GM18868 (cell line): ENCODE measurements around the gene AMPH.
"Not testable (repeated sequence)": the region's sequence is repeated elsewhere in the genome, so short reads cannot be mapped to it uniquely, and the experiment has no call there.

ENCODE experiments used
- ATAC-seq: cut with Tn5 transposase; IDR thresholded peaks from one replicate; pipeline ENCODE4 v1.9.1; 2021; ENCODE audit warnings: mild to moderate bottlenecking, moderate library complexity; ENCODE audit not compliant: unreplicated experiment

AMPH gene

DNA sequence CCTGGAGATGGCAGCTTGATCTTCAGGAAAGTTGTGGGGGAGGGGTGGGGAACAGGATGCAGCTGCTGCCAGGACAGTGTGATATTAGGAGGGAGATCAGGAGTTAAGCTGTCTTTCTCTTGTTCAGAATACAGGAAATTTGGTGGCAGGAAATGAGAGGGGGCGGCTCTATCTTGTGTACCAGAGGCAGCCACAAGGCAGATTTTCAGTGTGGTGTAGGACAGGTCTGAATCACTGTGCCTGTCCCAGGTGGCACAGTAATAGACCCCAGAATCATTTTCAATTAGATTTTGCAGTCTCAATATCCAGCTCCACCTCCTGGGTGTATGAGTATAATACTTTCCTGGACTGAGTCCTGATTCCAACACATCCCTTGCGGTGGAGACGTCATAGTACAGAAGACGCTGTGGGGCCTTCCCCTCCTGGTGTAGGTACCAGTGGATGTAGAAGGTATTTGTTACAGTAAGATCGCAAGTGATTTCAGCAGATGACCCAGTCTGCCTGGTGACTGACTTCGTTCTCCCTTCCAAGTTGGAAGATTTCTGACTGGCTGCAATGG, 272.8 kb downstream of the AMPH start:
- peak; percentile 26 for ATAC-seq

DNA sequence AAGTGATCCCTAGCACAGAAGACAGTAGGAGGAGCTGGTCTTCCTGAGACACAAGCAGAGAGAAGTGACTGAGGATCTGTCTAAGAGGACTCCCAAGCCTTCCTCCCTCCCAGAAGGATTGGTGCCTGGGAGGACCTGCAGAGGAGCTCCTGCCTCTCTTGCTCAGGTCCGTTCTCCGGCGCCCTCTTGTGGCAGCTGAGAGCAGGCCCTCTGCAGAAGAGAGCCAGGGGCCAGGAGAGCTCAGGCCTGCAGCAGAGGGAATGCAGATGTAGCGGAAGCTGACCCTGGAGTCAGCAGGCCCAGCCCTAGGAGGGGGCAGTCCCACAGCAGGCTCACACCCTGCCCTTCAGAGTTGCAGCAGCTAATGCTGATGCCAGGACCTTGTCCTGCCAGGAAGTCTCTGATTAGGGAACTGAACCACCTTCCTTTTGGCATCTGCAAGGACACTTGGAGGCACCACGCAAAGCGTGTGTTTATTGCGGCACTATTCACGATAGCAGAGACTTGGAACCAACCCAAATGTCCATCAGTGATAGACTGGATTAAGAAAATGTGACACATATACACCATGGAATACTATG, 276.8 kb downstream of the AMPH start:
- ATAC-seq = not testable (repeated sequence)

DNA sequence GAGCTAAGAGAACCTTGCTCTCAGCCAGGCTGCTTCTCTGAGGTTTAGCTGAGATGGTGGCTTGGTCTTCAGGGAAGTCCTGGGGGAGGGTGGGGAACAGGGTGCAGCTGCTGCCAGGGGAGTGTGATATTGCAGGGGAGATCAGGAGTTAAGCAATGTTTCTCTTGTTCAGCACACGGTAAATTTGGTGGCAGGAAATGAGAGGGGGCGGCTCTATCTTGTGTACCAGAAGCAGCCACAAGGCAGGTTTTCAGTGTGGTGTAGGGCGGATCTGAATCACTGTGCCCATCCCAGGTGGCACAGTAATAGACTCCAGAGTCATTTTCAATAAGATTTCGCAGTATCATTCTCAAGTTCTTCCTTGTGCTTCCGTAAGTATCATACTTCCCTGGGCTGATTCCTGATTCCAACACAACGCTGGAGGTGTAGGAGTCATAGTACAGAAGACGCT, 277.7 kb downstream of the AMPH start:
- ATAC-seq = peak; percentile 40

DNA sequence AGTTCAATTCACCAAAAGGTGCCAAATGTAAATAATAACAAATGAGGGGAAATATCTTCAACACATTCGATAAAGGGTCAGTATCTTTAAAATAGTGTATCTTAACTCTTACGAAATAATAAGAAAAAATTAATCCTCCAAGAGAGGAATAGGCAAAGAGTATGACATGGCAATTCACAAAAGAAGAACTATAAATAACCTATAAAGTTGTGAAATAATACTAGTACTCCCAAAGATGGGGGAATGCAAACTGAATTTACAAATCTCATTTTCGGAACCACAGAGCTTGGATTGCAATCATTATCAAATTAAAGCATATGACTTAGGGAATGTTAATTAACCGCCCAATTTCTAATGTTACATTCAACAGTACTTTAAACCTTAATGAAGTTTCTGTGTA, 279.6 kb downstream of the AMPH start:
- no peak for ATAC-seq

DNA sequence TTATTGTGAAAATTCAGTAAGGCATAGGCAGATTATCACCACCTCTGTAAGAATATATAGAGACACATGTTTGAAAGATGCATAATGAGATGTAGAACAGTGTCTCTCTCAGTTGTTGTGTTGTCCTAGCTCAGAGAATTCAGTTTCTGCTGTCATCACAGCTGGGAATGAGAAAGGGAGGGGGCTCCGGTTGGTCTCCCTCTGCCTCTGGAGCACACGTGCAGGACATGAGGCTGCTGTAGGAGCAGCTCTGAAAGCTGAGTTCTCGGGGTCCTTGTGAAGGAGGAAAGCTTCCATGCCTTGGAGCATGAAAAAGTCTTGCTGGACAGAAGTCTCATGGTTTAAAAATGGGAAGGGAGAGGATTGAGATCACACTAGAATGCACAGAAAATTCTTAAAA, 280.4 kb downstream of the AMPH start:
- not testable (repeated sequence) for ATAC-seq

DNA sequence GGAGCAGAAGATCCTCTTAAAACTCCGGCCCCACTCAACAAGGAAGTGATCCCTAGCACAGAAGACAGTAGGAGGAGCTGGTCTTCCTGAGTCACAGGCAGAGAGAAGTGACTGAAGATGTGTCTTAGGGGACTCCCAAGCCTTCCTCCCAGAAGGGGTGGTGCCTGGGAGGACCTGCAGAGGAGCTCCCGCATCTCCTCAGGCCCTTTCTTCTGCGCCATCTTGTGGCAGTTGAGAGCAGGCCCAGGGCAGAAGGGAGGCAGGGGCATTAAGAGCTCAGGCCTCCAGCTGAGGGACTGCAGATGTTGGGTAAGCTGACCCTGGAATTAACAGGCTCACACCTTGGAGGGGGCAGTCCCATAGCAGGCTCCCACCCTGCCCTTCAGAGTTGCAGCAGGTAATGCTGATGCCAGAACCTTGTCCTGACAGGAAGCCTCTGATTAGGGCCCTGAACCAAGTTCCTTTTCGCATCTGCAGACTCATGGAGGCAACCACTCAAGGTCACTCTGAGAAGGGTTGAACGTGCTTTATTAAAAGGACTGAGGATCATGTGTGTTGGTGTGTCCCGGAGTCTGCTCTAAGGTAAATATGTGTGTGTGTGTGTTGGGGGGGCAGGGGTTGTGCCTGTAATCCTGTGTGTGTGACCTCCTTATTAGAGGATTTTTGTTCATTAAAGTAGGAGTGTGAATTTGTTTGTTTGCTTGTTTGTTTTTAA, 281.1 kb downstream of the AMPH start:
- ATAC-seq = peak; percentile 68

DNA sequence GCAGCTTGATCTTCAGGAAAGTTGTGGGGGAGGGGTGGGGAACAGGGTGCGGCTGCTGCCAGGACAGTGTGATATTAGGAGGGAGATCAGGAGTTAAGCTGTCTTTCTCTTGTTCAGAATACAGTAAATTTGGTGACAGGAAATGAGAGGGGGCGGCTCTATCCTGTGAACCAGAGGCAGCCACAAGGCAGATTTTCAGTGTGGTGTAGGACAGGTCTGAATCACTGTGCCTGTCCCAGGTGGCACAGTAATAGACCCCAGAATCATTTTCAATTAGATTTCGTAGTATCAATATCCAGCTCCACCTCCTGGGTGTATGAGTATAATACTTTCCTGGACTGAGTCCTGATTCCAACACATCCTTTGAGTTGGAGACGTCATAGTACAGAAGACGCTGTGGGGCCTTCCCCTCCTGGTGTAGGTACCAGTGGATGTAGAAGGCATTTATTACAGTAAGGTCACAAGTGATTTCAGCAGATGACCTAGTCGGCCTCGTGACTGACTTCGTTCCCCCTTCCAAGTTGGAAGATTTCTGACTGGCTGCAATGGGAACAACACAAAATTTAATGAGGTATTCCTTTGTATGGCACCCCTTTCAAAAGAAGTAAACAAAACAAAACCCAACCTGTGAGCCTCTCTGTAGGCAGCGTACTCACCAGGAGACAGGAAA, 281.9 kb downstream of the AMPH start:
- peak; percentile 33 for ATAC-seq

DNA sequence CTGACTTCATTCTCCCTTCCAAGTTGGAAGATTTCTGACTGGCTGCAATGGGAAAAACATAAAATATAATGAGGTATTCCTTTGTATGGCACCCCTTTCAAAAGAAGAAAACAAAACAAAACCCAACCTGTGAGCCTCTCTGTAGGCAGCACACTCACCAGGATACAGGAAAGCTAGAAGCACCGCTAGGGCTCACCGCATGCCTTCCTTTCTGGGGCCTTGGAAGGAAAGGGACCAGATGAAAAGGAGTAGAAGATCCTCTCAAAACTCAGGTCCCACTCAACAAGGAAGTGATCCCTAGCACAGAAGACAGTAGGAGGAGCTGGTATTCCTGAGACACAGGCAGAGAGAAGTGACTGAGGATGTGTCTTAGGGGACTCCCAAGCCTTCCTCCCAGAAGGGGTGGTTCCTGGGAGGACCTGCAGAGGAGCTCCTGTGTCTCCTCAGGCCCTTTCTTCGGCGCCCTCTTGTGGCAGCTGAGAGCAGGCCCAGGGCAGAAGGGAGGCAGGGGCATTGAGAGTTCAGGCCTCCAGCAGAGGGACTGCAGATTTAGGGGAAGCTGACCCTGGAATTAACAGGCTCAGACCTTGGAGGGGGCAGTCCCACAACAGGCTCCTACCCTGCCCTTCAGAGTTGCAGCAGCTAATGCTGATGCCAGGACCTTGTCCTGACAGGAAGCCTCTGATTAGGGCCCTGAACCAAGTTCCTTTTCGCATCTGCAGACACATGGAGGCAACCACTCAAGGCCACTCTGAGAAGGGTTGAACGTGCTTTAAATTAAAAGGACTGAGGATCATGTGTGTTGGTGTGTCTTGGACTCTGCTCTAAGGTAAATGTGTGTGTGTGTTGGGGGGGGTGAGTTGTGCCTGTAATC, 285.6 kb downstream of the AMPH start:
- ATAC-seq = peak; percentile 52

DNA sequence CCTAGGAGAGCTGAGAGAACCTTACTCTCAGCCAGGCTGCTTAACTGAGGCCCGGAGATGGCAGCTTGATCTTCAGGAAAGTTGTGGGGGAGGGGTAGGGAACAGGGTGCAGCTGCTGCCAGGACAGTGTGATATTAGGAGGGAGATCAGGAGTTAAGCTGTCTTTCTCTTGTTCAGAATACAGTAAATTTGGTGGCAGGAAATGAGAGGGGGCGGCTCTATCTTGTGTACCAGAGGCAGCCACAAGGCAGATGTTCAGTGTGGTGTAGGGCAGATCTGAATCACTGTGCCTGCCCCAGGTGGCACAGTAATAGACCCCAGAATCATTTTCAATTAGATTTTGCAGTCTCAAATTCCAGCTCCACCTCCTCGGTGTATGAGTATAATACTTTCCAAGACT, 286.4 kb downstream of the AMPH start:
- ATAC-seq = peak; percentile 47

DNA sequence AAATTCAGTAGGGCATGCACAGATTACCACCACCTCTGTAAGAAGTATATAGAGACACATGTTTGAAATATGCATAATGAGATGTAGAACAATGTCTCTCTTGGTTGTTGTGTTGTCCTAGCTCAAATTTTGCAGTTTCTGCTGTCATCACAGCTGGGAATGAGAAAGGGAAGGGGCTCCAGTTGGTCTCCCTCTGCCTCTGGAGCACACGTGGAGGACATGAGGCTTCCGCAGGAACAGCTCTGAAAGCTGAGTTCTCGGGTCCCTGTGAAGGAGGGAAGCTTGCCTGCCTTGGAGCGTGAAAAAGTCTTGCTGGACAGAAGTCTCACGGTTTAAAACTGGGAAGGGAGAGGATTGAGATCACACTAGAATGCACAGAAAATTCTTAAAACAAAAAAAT, 289.0 kb downstream of the AMPH start:
- not testable (repeated sequence) for ATAC-seq

DNA sequence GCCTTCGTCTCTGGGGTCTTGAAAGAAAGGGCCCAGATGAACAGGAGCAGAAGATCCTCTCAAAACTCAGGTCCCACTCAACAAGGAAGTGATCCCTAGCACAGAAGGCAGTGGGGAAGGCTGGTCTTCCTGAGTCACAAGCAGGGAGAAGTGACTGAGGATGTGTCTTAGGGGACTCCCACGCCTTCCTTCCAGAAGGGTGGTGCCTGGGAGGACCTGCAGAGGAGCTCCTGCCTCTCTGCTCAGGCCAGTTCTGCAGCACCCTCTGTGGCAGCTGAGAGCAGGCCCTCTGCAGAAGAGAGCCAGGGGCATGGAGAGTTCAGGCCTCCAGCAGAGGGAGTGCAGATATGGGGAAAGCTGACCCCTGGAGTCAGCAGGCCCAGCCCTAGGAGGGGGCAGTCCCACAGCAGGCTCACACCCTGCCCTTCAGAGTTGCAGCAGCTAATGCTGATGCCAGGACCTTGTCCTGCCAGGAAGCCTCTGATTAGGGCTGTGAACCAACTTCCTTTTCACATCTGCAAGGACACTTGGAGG, 289.9 kb downstream of the AMPH start:
- ATAC-seq = not testable (repeated sequence)

DNA sequence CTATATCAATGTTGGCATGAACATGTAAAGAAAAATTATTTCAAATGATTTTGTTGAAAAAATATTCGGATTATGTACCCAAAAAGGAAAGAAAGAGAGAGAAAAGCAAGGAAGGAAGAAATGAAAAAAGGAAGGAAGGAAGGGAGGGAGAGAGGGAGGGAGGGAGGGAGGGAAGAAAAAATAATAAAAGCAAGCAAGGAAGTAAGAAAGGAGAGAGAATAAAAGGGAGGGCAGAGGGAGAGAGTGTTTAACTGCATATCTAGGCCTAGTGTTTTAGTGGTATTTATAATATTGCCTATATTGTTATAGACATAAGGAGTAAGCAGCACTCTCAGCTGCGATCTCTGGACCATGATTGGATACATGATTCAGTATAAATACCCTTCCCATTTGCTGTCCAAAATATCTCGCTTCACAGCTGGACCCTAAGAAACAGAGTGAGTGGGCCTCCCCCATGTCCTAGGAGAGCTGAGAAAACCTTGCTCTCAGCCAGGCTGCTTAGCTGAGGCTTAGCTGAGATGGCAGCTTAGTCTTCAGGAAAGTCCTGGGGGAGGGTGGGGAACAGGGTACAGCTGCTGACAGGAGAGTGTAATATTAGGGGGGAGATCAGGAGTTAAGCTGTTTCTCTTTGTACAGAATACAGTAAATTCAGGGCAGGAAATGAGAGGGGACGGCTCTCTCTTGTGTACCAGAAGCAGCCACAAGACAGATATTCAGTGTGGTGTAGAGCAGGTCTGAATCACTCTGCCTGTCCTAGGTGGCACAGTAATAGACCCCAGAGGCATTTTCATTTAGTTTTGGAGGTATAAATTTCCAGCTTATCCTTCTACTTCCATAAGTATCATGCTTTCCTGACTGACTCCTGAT, 291.0 kb downstream of the AMPH start:
- ATAC-seq = no peak

DNA sequence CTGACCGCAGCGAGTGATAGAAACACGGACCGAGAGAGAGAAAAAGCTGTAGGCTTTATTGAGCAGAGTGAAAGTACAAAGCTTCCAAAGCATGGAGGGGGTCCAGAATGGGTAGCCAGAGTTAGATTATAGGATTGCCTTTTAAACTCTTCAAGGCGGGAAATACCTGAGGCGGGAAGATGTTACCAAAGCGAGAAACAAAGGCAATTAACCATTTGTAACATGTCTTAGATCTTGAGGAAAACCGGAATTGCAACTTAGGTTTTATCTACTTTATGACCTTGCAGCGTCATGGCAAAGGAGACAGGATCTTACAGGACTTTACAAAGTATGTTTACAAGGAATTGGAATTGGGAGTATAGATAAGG, 295.0 kb downstream of the AMPH start:
- not testable (repeated sequence) for ATAC-seq

DNA sequence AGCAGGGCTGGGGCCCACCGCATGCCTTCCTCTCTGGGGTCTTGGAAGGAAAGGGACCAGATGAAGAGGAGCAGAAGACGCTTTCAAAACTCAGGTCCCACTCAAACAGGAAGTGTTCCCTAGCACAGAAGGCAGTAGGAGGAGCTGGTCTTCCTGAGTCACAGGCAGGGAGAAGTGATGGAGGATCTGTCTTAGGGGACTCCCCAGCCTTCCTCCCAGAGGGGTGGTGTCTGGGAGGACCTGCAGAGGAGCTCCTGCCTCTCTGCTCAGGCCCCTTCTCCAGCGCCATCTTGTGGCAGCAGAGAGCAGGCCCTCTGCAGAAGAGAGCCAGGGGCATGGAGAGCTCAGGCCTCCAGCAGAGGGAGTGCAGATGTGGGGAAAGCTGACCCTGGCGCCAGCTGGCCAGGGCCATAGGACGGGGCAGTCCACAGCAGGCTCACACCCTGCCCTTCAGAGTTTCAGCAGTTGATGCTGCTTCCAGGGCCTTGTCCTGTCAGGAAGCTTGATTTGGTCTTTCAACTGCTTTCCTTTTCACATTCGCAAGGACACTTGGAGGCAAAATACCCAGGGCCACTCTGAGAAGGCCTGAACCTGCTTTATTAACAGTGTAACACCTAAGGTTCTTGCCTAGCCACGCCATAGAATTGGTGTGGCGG, 295.6 kb downstream of the AMPH start:
- peak; percentile 96 for ATAC-seq

DNA sequence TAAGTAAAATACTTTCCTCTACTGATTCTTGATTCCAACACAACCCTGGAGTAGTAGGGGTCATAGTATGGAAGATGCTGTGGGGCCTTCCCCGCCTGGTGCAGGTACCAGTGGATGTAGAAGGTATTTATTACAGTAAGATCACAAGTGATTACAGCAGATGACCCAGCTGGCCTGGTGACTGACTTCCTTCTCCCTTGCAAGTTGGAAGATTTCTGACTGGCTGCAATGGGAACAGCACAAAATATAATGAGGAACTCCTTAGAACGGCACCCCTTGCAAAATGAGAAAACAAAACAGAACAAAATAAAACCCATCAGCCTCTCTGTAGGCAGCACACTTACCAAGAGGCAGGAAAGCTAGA, 296.1 kb downstream of the AMPH start:
- ATAC-seq = peak; percentile 6

DNA sequence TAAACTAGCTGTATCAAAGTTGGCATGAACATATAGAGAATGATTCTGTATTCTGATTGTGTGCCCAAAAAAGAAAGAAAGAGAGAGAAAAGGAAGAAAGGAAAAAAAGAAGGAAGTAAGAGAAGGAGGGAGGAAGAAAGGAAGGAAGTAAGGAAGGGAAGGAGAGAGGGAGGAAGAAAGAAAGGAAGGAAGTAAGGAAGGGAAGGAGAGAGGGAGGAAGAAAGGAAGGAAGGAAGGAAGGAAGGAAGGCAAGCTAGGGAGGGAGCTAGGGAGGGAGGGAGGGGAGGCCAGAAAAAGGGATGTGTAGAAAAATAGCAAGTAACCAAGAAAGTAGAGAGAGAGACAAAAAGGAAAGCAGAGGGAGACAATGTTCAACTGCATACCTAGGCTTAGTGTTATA, 297.0 kb downstream of the AMPH start:
- ATAC-seq = no peak
